B cell (primary cell): ENCODE results near the gene PIK3CA.

Experiments
- CTCF ChIP-seq: fragments of 200-600 bp; IDR thresholded peaks from one replicate; pipeline ENCODE4 v1.8.0; 2022; ENCODE audit warnings: antibody characterized with exemption, mild to moderate bottlenecking
- EZH2 ChIP-seq: IDR thresholded peaks from 2 replicates; pipeline ENCODE4 v1.6.1; 2012; ENCODE audit warnings: borderline replicate concordance, low read depth, mild to moderate bottlenecking, moderate library complexity, low read length; ENCODE audit not compliant: insufficient read depth, poor library complexity, severe bottlenecking

DNA sequence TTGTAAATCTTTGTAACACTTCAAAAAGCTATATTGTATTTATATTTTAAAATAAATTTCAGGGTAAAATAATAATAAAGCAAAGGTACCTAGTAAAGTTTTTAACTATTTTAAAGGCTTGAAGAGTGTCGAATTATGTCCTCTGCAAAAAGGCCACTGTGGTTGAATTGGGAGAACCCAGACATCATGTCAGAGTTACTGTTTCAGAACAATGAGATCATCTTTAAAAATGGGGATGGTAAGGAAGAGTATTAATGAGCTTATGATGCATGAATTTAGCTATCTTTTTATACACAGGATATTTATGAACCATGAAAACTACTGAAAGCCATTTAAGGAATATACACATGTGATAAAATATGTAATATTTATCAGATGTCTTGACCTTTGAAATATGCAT, 76.4 kb downstream of the PIK3CA start:
- TF ChIP-seq CTCF (no peak), EZH2 (no peak)
